ENCODE data around the gene CYP4F11.

DNA sequence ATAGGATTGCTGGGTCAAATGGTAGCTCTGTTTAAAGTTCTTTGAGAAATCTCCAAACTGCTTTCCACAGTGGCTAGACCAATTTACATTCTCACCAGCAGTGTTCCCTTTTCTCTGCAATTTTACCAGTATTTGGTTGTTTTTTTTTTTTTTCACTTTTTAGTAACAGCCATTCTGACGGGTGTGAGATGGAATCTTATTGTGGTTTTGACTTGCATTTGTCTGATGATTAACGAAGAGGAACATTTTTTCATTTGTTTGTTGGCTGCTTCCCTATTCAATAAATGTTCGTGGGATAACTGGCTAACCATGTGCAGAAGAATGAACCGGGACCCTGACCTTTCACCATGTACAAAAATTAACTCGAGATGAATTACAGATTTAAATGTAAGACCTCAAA is 67.7 kb downstream of the CYP4F11 start:
- TF ChIP-seq, protein P1, sequence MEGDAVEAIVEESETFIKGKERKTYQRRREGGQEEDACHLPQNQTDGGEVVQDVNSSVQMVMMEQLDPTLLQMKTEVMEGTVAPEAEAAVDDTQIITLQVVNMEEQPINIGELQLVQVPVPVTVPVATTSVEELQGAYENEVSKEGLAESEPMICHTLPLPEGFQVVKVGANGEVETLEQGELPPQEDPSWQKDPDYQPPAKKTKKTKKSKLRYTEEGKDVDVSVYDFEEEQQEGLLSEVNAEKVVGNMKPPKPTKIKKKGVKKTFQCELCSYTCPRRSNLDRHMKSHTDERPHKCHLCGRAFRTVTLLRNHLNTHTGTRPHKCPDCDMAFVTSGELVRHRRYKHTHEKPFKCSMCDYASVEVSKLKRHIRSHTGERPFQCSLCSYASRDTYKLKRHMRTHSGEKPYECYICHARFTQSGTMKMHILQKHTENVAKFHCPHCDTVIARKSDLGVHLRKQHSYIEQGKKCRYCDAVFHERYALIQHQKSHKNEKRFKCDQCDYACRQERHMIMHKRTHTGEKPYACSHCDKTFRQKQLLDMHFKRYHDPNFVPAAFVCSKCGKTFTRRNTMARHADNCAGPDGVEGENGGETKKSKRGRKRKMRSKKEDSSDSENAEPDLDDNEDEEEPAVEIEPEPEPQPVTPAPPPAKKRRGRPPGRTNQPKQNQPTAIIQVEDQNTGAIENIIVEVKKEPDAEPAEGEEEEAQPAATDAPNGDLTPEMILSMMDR (IDR thresholded peaks at IDR 0.05; ENCODE audit: poor library complexity, severe bottlenecking) = no peak
- TF ChIP-seq EP300 (conservative IDR thresholded peaks at IDR 0.05; ENCODE audit: poor library complexity, severe bottlenecking) (no peak), POLR2AphosphoS5 (IDR thresholded peaks at IDR 0.05) (no peak), EZH2 (IDR thresholded peaks at IDR 0.05; ENCODE audit: borderline replicate concordance, insufficient read depth, low read length, poor library complexity, severe bottlenecking) (no peak), MXI1 (conservative IDR thresholded peaks at IDR 0.05; ENCODE audit: poor library complexity, severe bottlenecking) (no peak), TAF1 (IDR thresholded peaks at IDR 0.05; ENCODE audit: low read depth) (no peak), SMC3 (conservative IDR thresholded peaks at IDR 0.05; ENCODE audit: poor library complexity) (no peak), RAD21 (conservative IDR thresholded peaks at IDR 0.05) (no peak)
- TF ChIP-seq, protein P2, sequence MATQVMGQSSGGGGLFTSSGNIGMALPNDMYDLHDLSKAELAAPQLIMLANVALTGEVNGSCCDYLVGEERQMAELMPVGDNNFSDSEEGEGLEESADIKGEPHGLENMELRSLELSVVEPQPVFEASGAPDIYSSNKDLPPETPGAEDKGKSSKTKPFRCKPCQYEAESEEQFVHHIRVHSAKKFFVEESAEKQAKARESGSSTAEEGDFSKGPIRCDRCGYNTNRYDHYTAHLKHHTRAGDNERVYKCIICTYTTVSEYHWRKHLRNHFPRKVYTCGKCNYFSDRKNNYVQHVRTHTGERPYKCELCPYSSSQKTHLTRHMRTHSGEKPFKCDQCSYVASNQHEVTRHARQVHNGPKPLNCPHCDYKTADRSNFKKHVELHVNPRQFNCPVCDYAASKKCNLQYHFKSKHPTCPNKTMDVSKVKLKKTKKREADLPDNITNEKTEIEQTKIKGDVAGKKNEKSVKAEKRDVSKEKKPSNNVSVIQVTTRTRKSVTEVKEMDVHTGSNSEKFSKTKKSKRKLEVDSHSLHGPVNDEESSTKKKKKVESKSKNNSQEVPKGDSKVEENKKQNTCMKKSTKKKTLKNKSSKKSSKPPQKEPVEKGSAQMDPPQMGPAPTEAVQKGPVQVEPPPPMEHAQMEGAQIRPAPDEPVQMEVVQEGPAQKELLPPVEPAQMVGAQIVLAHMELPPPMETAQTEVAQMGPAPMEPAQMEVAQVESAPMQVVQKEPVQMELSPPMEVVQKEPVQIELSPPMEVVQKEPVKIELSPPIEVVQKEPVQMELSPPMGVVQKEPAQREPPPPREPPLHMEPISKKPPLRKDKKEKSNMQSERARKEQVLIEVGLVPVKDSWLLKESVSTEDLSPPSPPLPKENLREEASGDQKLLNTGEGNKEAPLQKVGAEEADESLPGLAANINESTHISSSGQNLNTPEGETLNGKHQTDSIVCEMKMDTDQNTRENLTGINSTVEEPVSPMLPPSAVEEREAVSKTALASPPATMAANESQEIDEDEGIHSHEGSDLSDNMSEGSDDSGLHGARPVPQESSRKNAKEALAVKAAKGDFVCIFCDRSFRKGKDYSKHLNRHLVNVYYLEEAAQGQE (IDR thresholded peaks at IDR 0.05; ENCODE audit: borderline replicate concordance) = no peak

All from neural cell (in vitro differentiated cells).